ENCODE data around the gene KNDC1.
"Not testable (repeated sequence)": the region's sequence is repeated elsewhere in the genome, so short reads cannot be mapped to it uniquely, and the experiment has no call there.

KNDC1 gene

DNA sequence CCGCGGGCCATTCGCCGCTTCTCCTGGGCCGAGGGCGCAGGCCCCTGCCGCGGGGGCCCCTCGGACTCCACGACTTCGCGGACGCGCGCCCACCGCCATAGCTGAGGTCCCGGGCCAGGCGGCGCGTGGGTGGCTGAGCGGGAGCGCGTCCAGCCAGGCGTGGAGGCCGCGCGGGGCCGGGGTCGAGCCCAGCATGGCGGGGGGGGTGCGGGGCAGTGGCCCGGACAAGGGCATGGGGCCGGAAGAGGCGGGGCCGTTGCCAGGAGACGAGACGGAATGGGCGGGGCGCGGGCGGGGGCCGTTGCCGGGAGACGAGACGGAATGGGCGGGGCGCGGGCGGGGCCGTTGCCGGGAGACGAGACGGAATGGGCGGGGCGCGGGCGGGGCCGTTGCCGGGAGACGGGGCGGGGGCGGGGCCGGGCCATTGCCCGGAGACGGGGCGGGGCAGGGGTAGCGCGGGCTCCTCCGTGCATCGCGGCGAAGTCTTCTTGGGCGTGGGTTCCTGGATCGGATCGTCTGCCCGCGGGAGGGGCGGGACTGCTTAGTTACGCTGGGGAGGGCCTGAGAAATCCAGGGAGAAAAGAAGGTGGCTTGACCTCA lies 101.8 kb downstream of the KNDC1 start:
- peak; percentile 75 for DNase-seq

DNA sequence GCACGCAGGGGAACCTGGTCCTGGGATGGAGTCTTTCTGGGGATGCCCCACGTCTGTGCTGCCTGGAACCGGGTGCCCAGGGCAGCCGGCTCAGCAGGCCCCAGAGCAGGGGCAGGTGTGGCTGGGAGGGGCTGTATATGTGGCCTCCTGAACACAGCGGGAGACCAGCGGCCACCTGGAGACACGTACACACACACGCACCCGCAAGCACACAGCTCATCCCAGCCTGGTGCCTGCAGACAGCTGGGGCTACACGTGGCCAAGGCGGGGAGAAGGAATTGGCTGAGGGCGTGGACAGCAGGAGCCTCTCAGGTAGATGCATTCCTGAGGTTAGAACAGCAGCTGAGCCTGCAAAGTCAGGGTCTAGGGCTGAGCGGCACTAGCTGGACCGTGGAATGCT lies 102.7 kb downstream of the KNDC1 start:
- no peak for DNase-seq

DNA sequence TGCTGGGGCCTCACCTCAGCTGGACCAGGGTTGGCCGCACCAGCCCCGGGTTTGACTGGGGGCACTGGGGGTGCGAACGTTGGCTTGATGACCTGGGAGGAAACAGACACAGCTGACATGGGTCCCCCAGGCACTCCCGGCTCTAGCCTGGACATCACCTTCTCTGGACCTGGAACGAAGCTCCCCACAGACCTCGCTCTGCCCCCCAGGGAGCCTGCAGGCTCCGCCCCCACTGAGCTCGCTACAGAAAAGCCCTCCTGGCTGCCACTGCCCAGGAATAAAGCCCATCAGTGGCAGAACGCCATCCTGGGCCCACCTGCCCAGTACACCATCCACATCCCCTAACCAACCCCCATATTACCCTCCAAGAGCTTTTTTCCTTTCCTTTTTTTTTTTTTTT lies 103.7 kb downstream of the KNDC1 start:
- DNase-seq = no peak

DNA sequence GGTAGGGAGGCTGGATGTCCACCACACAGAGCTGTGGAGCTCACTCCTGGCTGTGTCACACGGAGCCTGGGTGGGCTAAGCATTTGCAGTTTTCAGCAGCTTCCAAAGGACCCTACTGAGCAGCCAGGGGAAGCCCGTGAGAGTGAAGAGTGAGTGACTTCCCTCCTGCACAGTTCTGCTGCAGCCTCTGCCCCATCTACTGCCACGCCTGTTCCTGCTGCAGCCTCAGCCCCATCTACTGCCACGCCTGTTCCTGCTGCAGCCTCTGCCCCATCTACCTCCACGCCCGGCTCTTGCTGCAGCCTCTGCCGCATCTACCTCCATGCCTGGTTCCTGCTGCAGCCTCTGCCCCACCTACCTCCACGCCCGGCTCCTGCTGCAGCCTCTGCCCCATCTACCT lies 104.4 kb downstream of the KNDC1 start:
- DNase-seq = no peak

DNA sequence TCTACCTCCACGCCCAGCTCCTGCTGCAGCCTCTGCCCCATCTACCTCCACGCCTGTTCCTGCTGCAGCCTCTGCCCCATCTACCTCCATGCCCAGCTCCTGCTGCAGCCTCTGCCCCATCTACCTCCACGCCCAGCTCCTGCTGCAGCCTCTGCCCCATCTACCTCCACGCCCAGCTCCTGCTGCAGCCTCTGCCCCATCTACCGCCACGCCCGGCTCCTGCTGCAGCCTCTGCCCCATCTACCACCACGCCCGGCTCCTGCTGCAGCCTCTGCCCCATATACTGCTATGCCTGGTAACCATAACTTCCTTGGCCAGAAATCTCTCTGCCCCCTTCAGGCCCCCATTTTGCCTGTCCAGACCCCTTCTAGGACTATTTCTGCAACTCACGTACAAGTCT lies 105.0 kb downstream of the KNDC1 start:
- not testable (repeated sequence) for DNase-seq

DNA sequence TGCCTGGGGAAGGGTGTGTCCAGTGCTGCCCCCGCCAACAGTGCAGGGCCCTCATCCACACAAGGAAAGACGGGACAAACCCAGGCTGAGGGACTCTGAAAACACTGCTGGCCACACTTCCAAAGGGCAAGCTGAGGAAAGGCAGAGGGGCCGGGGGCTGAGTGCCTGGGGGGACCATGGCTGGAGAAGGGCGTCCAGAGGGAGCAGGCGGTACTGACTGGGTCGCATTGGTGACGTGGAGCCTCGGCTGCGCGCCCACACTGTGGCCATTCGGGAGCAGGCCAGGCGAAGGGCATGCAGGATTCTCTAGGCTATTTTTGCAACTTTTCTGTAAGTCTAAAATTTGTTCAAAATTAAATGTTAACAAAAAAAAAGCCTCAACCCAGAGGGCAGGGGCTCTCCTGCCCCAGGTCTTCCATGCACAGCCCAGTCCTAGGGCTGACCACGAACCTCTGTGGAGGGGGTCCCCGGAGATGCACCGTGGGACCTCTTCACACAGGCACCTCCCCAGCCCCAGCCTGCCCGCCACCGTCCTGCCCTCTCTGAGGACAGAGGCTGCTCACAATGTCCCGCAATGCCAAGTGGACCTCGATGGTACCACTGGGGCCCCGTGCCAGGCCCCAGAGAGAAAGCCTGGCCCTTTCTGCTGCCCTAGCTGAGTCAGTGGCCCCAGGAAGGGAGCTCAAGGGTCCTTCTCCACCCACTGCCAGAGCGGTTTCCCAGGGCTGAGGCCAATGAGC lies 106.2 kb downstream of the KNDC1 start:
- no peak for DNase-seq

GRCh38 chr10:133267293-133267692 lies 107.3 kb downstream of the KNDC1 start:
- DNase-seq = no peak

DNA sequence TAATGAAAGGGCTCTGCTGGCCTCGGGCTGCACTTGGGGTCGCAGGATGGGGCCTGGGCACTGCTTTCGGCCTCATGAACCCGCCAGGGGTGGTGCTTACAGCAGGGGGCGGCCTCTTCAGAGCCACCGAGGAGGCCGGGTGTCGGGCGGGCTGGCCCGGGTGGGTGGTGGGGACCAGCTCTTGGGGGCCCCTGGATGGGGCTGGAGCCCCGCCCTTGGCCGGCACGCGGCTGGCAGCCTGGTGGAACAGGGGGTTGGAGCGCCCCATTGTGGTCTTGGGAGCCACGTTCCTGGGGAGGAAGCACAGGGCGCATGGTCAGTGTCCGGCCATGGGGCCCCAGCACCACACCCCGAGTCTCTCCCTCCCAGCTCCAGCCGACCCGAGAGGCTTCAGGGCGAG lies 107.8 kb downstream of the KNDC1 start:
- no peak for DNase-seq

DNA sequence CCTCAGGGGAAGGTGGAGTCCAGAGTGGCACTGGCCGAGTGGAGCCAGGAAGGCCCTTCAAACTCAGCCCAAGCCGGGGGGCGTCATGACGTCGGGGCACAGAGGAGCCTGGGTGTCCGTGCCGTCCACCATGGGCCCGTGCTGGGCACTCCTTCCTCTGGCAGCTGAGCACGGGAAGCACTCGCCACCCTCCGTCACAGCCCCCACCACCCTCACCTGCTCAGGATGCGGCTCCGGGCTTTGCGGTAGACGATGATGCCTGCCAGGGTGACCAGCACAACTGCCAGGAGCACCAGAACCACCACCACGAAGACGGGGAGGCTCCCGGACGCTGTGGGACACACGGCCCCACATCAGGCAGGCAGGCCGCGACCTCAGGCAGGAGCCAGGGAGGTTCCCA lies 108.5 kb downstream of the KNDC1 start:
- DNase-seq = no peak

DNA sequence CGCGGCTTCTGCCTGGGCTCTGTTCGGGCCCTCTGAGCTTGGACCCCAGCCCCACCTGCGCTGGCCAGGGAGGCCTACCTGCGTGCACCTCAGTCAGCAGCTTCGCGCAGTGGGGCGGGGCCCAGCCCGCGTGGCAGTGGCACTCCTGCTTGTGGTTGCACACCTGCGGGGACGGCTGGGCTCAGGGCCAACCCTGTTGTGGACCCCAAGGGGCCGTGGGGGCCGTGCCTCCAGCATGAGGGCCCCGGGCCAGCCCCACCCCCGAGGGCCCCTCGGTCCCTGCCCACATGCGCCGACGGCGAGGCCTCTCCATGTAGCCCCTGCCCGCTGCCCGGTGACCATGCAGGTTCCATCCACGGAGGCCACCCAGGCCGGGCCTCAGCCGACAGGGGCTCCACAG lies 109.3 kb downstream of the KNDC1 start:
- no peak for DNase-seq

GRCh38 chr10:133270204-133270603 lies 110.2 kb downstream of the KNDC1 start:
- no peak for DNase-seq

DNA sequence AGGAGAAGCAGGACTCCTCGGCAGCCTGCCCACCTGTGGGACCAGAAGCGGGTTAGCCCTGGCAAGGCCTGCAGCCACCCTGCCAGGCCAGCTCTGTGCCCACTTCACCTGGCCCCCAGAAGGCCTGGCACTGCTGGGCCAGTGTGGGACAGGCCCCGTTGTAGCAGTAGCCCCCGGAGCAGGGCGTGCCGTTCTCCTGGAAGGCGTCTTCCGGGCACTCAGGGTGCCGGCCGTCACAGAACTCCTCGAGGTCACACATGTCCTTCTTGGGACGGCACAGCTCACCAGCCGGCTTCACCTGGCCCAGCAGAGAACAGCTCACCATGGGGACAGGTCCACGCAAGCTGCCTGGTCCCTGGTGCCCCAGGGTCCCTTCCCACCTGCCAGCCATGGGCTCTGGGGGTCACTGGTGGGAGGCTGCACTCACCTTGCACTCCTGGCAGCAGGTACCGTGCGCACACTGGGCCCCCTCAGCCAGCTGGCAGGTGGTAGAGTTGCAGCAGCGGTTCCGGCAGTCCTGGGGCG lies 110.8 kb downstream of the KNDC1 start:
- DNase-seq = no peak

- no peak for DNase-seq
These were observed 111.7 kb downstream of the KNDC1 start for GRCh38 chr10:133271521-133272300.

GRCh38 chr10:133272301-133272963 lies 112.4 kb downstream of the KNDC1 start:
- DNase-seq = no peak

DNA sequence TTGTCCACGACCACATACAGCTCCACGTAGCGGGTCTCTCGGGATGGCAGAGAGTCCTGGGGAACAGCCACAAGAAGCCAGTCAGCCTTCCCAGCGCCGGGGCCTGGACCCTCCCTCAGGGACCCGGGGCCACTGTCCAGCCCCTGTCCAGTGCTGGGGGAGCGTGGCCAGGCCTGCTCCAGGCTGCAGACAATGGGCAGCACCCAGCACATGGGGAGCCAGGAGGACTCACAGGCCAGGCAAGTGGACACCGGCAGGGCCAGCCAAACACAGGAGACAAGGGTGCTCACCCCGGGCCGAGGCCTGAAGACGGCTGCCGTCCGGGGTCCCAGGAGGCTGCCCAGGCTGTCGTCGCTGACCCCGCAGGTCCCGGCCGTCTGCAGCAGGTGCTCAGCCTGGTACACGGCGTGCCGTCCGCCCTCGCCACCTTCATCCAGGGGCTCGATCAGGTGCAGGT lies 113.0 kb downstream of the KNDC1 start:
- no peak for DNase-seq

DNA sequence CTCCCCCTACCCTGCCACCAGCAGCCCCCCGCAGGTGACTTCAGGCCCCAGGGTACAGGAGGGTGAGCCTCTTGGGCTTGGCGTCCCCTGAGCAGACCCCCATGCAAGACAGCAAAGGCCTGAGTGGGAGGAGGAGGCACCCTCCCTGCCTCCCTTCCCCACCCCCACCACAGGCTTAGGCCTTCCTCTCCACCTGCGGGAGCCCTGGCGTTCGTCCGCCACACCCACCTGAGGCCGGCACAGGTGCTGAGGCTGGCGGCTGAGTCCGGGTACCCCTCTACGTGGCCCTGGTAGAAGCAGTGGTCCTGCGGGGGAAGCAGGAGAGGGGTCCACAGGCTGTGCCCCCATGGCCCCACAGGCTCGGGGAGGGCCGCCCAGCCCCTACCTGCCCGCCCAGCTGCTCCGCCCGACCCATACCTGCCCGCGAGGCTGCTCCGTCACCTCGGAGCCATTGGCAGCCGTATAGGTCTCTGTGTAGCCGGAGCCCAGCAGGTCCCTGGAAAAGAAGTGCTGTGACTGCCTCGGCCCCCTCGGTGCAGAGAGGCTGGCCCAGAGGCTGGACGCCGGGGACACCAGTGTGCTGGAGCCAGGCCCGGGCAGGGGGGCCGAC lies 113.6 kb downstream of the KNDC1 start:
- DNase-seq = no peak

DNA sequence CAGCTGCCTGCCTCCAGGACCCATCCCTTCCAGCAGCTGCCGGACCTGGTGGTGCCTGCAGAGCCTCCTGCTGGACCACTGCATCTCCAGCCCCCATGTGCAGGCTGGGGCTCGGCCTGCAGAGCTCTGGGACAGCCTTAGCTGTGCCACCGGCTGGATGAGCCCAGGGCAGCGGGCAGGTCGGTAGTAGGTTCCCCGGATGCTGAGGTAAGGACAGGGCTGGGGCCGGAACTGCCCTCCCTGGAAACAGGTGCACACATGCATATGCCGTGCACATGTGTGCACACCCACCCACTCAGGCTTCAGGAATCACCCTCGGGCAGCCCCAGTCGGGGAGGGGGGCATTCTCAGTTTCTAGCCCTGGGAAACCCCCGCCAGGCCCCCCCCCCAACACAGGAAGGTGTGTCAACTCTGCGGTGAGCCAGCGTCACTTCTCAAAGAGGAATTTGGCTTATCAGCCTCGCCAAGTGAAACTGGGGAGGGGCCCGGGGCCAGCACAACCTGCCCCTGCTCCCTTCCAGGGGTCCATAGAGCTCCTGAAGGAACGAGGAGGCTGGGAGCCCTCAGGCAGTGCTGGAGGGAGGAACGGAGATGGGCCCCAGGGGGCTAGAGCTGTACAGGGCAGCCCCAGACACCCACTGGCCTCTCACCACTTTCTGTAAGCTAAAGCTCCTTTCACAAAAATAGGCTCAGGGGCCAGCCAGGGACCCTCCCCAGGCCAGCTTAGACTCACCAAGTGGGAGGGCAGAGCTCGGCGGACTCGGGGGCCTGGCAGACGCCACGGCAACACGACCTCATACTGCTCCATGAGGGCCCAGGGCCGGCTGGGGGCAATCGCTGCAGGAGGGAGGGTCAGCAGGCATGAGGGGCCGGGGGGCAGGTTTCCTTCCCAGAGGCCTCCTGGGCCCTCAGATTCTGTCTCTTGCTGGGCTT lies 115.0 kb downstream of the KNDC1 start:
- DNase-seq = no peak

DNA sequence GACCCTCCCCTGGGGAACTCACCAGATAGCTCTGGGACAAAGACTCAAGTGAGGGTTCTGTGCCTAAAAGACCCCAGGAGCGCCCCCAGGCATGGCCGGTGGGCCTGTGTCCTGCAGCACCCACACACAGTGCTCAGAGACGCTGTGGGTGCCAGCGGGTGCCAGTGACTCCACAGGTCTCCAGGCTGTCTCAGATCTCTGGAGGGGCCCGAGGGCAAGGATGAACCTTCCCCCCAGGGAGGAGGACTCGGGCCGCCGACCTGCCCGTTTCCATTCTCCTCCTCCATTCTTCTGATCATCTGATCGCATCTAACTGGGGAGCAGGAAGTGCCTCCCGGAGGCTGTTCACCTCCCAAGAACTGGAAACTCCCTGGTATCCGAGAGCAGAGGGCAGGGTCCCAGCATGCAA lies 115.7 kb downstream of the KNDC1 start:
- DNase-seq = no peak
